Panc1 (cell line): ENCODE results near the gene SLC2A1. TPM values are rescaled to one million over a fixed set of nuclear protein-coding genes. Genes with fewer than 3 reads are reported as not detected.

ENCODE experiments used
- ATAC-seq: fragments of 200-7000 bp; cut with Tn5 transposase; 2 replicates; pipeline ENCODE4 v1.9.1; 2020; ENCODE audit warnings: mild to moderate bottlenecking, moderate library complexity
- BruUV-seq: library from RNA; stranded (reverse); fragments of 400-500 nt; replicated peaks from 2 replicates; lab custom pipeline; 2021; lab: Mats Ljungman, UMichigan
- CTCF ChIA-PET: fragments of 300-600 bp; sonication (Branson Sonifier 250); formaldehyde crosslinking; loops from one replicate; lab custom pipeline; 2022; ENCODE audit warnings: antibody characterized with exemption; lab: Charles Lee
- POLR2A ChIA-PET: fragments of 300-600 bp; sonication (Branson Sonifier 250); formaldehyde crosslinking; loops from one replicate; lab custom pipeline; 2022; ENCODE audit warnings: antibody characterized with exemption; lab: Charles Lee
- DNase-seq: peaks from one replicate; pipeline ENCODE4 v3.0.0-alpha.2; 2010; ENCODE audit warnings: low read depth, low spot score
- H3K27ac ChIP-seq: 2 replicates; pipeline ENCODE4 v1.5.1; 2011; ENCODE audit warnings: mild to moderate bottlenecking, low read length, inconsistent platforms
- H3K27me3 ChIP-seq: fragments of 200-500 bp; sonication (Bioruptor generic); 2 replicates; pipeline ENCODE4 v1.6.0; 2014; ENCODE audit warnings: low read length, inconsistent platforms; ENCODE audit not compliant: control insufficient read depth, insufficient read depth
- H3K36me3 ChIP-seq: fragments of 200-500 bp; sonication (Bioruptor generic); 2 replicates; pipeline ENCODE4 v1.5.1; 2014; ENCODE audit warnings: inconsistent platforms, mild to moderate bottlenecking, low read length, moderate library complexity; ENCODE audit not compliant: control insufficient read depth, insufficient read depth
- H3K4me1 ChIP-seq: 2 replicates; pipeline ENCODE4 v1.5.1; 2011; ENCODE audit warnings: inconsistent platforms, mild to moderate bottlenecking, low read length, moderate library complexity; ENCODE audit not compliant: control insufficient read depth, insufficient read depth
- H3K4me3 ChIP-seq, 2 experiments: 2 replicates each; pipeline ENCODE4 v1.5.1; 2011 to 2012; ENCODE audit warnings: low read depth in 2 of 2, low read length in 2 of 2, mild to moderate bottlenecking in 2 of 2, inconsistent platforms in 1 of 2, moderate library complexity in 1 of 2
- H3K9me3 ChIP-seq: fragments of 200-500 bp; sonication (Bioruptor generic); 2 replicates; pipeline ENCODE4 v1.5.1; 2014; ENCODE audit warnings: low read depth, mild to moderate bottlenecking, inconsistent platforms, low read length, moderate library complexity; ENCODE audit not compliant: control insufficient read depth, insufficient read depth
- CTCF ChIP-seq: fragments of 450-650 bp; IDR thresholded peaks from 2 replicates; pipeline ENCODE4 v1.5.1; 2017; ENCODE audit warnings: mild to moderate bottlenecking
- POLR2AphosphoS5 ChIP-seq: IDR thresholded peaks from 2 replicates; pipeline ENCODE4 v1.6.1; 2012; ENCODE audit warnings: mild to moderate bottlenecking, low read depth, low read length, moderate library complexity
- REST ChIP-seq, 2 experiments: IDR thresholded peaks; 2 replicates each; pipeline ENCODE4 v1.6.1; 2011 to 2012; ENCODE audit warnings: low read depth in 2 of 2, control low read depth in 1 of 2, low read length in 1 of 2, mild to moderate bottlenecking in 1 of 2, moderate library complexity in 1 of 2; ENCODE audit not compliant: insufficient read depth in 1 of 2
- SIN3A ChIP-seq: IDR thresholded peaks from 2 replicates; pipeline ENCODE4 v1.6.1; 2012; ENCODE audit warnings: low read depth, mild to moderate bottlenecking, low read length, moderate library complexity, borderline replicate concordance; ENCODE audit not compliant: insufficient read depth
- TCF7L2 ChIP-seq: IDR thresholded peaks from 2 replicates; pipeline ENCODE4 v1.6.1; 2011; ENCODE audit warnings: mild to moderate bottlenecking, low read depth, low read length, inconsistent platforms
- in situ Hi-C: cut with HindIII; loops from 2 replicates; pipeline ENCODE4 v1.10.0; 2016; ENCODE audit warnings: low sequenced_read_pairs, low pct_unique_long_range_greater_than_20kb
- intact Hi-C: fragments of 100-400 bp; cut with micrococcal nuclease; formaldehyde crosslinking; loops from one replicate; pipeline ENCODE4 v1.10.0; 2022; ENCODE audit not compliant: unreplicated experiment
- total RNA-seq: library from RNA; stranded (reverse); gene quantifications from one replicate; pipeline ENCODE4 v1.2.1, GENCODE V29; 2021; ENCODE audit not compliant: unreplicated experiment

Gene SLC2A1
- total RNA-seq, 1 experiment from 2014 or later = 32.9 TPM

DNA sequence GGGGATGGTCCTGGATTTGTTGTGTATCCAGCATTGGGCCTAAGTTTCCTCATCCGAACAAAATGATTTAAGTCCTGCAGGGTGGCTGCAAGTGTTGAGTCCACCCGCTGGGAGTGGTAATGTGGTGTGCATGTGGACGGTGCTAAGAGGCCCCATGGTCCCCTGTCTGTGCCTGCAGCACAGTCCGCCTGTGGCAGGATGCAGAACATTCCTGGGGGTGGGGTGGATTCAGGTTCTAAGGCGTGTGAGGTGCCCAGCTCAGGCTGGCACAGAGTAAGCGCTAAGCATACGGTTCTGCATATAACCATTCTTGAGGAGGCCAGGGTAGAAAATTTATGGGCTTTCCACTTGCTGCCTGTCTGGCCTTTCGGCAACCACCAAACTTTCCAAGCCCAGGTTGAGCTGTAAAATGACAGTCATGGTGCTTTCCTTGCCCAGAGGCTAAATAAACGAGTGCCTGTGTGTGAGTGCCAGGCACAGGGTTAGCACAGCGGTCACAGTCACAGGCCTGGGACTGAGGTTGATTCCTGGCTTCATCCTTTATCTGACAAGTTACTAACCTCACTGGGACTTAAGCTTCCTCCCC lies 30.7 kb downstream of the SLC2A1 start:
- ATAC-seq (no peak), DNase-seq (no peak)
- in situ Hi-C loops = no loop called here
- BruUV-seq = no TSS peak
- TF ChIP-seq POLR2AphosphoS5 = no peak
- no peak for TF ChIP-seq CTCF
- no peak for TF ChIP-seq REST (IDR thresholded peaks at IDR 0.05; ENCODE audit: insufficient read depth in 1 of 2, low read depth in 2 of 2, low read length in 1 of 2)
- no peak for TF ChIP-seq TCF7L2
- TF ChIP-seq SIN3A = no peak
- Histone ChIP-seq H3K9me3 (no peaks in the 10 kb centered on the region), H3K27me3 (no peaks in the 10 kb centered on the region), H3K27ac (no peak overlapping the region), H3K4me1 (peaks cover 11% of the 10 kb centered on the region), H3K4me3 (no peak overlapping the region), H3K36me3 (no peaks in the 10 kb centered on the region)
- ChIA-PET POLR2A (no interaction called here), CTCF (no interaction called here)
- intact Hi-C loops = no loop called here

GRCh38 chr1:42927274-42927841 lies 31.3 kb downstream of the SLC2A1 start:
- Histone ChIP-seq H3K27ac (no peak overlapping the region), H3K4me1 (peaks cover 12% of the 10 kb centered on the region), H3K36me3 (no peaks in the 10 kb centered on the region), H3K4me3 (no peak overlapping the region), H3K9me3 (no peaks in the 10 kb centered on the region), H3K27me3 (no peaks in the 10 kb centered on the region)
- DNase-seq = no peak
- ChIA-PET CTCF (no interaction called here), POLR2A (no interaction called here)
- in situ Hi-C loops (no loop called here), intact Hi-C loops (no loop called here)
- no peak for ATAC-seq
- BruUV-seq = no TSS peak
- TF ChIP-seq REST (IDR thresholded peaks at IDR 0.05; ENCODE audit: insufficient read depth in 1 of 2, low read depth in 2 of 2, low read length in 1 of 2) (no peak), CTCF (no peak), SIN3A (no peak), TCF7L2 (no peak), POLR2AphosphoS5 (no peak)
